AG10803 (cell line): ENCODE data around the gene ESRRA.

Experiments used
- DNase-seq: peaks from one replicate; pipeline ENCODE4 v3.0.0; 2010; ENCODE audit warnings: low read depth
- H3K4me3 ChIP-seq: 2 replicates; pipeline ENCODE4 v1.5.1; 2011; ENCODE audit warnings: mild to moderate bottlenecking, low read length, control low read depth
- TF ChIP-seq, protein P1 (sequence below): conservative IDR thresholded peaks from 2 replicates; pipeline ENCODE4 v1.5.1; 2011; ENCODE audit warnings: mild to moderate bottlenecking, low read length, control low read depth, inconsistent platforms

The ESRRA gene

DNA sequence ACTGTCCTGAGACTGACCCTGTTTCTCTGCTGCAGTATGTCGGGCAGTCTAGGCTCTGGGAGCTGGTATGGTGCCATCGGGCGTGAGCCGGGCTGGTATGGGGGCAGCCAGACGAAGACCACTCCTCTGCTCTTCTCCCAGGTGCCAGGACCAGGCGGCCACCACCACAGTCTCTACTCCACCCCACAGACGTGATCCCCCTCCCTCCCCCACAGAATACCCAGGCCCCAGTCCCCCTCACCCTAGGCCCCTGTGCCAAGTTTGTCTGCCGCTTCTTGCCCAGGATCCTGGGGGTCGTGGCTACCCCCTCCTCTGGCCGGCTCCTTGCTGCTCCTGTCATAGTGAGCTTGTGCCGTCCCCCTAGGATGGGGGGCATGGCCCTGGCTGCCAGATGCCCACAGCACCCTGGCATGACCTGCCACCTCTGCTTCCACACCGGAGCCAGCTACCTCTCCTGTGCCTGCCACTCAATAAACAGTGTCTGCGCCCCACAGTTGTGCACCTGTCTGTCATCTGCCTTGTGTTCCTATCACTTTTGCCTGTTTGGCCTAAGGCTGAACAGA is 16.2 kb upstream of the ESRRA start:
- H3K4me3 ChIP-seq: no peak overlapping the region
- no peak for DNase-seq
- TF ChIP-seq, protein P1, sequence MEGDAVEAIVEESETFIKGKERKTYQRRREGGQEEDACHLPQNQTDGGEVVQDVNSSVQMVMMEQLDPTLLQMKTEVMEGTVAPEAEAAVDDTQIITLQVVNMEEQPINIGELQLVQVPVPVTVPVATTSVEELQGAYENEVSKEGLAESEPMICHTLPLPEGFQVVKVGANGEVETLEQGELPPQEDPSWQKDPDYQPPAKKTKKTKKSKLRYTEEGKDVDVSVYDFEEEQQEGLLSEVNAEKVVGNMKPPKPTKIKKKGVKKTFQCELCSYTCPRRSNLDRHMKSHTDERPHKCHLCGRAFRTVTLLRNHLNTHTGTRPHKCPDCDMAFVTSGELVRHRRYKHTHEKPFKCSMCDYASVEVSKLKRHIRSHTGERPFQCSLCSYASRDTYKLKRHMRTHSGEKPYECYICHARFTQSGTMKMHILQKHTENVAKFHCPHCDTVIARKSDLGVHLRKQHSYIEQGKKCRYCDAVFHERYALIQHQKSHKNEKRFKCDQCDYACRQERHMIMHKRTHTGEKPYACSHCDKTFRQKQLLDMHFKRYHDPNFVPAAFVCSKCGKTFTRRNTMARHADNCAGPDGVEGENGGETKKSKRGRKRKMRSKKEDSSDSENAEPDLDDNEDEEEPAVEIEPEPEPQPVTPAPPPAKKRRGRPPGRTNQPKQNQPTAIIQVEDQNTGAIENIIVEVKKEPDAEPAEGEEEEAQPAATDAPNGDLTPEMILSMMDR: no peak

DNA sequence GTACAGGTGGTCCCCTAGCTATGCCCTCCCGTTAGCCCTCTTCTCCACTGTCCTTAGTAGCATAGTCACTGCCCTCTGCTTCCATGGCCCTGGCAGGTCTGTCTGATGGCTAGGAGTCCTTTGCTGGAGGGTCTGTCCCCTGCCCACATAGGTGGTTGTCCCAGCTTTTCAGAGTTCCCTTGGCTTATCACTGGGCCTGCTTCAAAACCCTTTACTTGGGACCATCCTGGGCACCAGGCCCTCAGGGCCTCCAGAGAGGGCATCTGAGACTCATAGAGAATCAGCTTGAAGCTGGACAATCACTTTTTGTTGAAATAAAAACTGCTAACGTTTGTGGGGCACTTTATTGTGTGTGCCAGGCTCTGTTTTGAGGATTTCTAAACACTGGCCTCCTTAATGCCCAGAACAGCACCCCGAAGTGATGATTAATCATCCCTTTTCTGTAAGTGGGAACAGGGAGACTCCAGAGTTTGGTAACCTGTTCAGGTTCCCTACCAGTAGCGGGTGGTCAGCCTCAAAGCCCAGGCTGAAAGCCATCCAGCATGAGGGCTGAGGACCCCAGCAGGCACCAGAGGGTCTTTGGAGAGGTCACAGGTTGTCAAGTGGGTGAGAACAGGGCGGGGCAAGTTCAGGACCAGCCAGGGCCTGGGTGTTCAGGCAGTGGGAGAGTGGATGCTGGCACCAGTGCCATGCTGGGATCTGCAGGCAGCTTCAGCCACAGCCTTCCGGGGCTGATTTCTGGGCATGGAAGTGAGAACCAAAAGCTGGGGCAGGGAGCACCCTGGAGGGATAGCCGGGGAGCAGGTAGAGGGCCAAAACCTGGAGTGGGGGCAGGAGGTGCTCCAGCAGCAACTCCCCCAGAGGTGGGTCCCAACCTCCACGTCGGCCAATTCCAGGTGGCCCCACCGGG is 14.7 kb upstream of the ESRRA start:
- DNase-seq: no peak
- TF ChIP-seq, protein P1: no peak
- no peak overlapping the region for H3K4me3 ChIP-seq

DNA sequence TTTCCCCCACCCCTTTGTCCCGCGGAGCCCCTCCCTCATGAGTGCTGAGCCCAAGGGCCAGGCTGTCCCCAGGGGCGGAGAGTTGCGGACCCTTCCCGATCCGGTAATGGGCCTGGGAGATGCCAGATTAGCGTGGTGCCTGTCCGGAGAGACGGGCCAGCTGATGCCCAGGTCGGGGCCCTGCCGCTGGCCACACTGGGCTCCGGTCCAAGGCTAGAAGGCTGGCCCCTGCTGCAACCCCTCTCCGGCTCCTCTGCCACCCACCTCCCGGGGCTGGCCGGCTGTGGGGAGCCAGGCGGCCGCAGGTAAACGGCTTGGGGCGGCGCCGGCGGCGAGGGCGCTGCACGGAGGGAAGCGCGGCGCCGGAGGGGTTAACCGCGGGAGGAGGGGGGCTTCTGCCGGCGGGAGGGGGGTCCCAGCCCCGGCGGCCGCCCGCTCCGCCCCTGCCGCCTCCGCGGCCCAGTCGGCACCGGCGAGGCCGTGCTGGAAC is 14.0 kb upstream of the ESRRA start, which contains the start of gene KCNK4:
Gene KCNK4 (plus strand): TSS at position 41 of the 490 bp plus-strand sequence. CDS start 1,717 bp downstream, outside the sequence.
- DNase-seq: no peak
- TF ChIP-seq, protein P1: no peak
- no peak within 1 kb of the TSS for H3K4me3 ChIP-seq

DNA sequence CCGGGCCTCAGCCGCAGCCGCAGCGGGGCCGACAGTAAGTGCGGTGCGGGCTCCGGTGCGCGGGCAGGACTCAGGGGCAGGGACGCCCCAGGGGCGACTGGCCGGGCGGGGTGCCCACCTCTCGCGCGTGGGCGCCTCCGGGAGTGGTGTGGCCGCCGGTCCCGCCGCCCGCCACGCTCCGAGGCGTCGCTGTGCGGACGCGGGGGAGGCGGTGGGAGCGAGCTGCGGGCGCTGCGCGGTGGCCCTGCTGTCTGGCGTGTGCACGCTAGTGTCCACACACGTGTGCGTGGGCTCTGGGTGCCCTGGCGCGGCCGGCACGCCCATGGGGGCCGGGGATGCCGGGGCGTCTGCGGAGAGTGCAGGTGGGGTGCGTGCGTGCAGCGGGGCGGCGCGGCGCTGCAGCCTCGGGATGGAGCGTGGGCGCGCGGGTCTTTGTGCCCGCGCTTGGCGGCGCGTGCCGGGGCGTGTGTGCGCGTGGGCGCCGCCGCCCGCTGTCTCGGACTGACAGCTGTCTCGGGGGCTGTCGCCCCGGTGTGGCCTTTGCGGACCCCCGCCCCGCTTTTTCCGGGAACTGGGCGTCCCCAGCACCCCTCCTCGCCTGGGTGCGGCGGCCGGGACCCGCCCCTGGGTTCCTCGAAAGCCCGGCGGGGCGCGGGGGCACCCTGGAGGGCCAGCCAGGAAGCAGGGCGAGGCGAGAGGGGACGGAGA is 13.4 kb upstream of the ESRRA start:
- TF ChIP-seq, protein P1: no peak
- peak overlapping the region; percentile 15 for H3K4me3 ChIP-seq
- no peak for DNase-seq

DNA sequence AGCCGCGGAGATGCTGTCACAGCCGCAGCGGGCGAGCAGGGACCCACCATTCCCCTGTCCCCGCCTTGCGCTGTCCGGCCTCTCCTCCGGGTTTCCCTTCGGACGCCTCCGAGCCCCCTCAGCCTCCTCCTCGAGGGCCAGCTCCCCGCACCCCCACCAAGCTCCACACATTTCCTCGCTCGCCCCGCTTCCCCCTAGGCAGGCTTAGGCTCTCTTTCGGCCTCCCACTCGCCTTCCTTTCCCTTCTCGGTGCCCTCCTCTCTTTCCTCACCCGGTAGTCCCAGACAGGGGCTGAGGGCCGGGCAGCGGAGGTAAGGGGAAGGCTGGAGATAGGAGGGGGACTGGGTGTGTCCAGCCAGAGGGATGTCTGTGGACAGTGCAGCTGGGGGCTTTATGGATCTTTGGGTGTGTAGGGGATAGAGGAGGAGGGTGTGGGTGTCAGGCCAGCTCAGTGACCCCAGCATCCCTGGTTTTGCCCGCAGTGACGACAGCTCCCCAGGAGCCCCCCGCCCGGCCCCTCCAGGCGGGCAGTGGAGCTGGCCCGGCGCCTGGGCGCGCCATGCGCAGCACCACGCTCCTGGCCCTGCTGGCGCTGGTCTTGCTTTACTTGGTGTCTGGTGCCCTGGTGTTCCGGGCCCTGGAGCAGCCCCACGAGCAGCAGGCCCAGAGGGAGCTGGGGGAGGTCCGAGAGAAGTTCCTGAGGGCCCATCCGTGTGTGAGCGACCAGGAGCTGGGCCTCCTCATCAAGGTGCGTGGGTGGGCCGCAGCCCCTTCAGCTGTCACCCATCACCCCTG is 12.7 kb upstream of the ESRRA start:
- H3K4me3 ChIP-seq: peak overlapping the region; percentile 15
- TF ChIP-seq, protein P1: no peak
- no peak for DNase-seq

DNA sequence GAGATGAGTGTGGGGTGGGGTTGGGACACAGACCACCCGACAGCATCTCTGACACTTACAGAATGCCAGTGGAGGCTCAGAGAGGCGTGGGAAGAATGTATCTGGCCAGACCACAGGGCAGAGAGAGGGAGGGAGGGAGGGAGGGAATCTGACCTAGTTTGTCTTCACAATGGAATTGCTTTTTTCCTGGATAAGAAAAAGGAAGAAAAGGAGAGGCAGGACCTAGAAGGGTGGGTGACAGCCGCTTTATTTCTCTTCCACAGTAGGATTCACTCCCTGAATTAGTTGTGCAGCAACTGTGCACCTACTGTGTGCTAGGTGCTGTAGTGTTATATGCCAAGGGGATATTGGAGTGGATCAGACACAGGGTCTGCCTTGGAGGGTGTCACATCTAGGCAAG is 10.6 kb upstream of the ESRRA start:
- TF ChIP-seq, protein P1: no peak
- DNase-seq: peak; percentile 67
- no peak overlapping the region for H3K4me3 ChIP-seq
